Upper lobe of left lung (tissue), 6 donors: ENCODE data around the gene GINS1. TPM values are rescaled to one million over a fixed set of nuclear protein-coding genes. Genes with fewer than 3 reads are reported as not detected.

Source experiments
- ATAC-seq, 2 donors: fragments of 200-7000 bp; cut with Tn5 transposase; one replicate each; pipeline ENCODE4 v1.9.1; 2022; ENCODE audit warnings: mild to moderate bottlenecking in 2 of 2, moderate library complexity in 2 of 2; ENCODE audit not compliant: low FRiP score in 2 of 2
- DNase-seq, 2 donors: peaks; one replicate each; pipeline ENCODE4 v3.0.0-alpha.2; 2019 to 2020
- H3K27ac ChIP-seq, 4 donors: fragments of 200-600 bp; sonication (generic); one replicate each; pipeline ENCODE4 v1.5.1; 2016 to 2019
- H3K27me3 ChIP-seq, 4 donors: fragments of 200-600 bp; sonication (generic); one replicate each; pipeline ENCODE4 v1.5.1; 2017 to 2019
- H3K36me3 ChIP-seq, 4 donors: fragments of 200-600 bp; sonication (generic); one replicate each; pipeline ENCODE4 v1.5.1; 2016 to 2019
- H3K4me1 ChIP-seq, 4 donors: fragments of 200-600 bp; sonication (generic); one replicate each; pipeline ENCODE4 v1.5.1; 2018 to 2019
- H3K4me3 ChIP-seq, 4 donors: fragments of 200-600 bp; sonication (generic); one replicate each; pipeline ENCODE4 v1.5.1; 2017 to 2019; ENCODE audit warnings: mild to moderate bottlenecking in 2 of 4, moderate library complexity in 1 of 4
- H3K9me3 ChIP-seq, 4 donors: fragments of 200-600 bp; sonication (generic); one replicate each; pipeline ENCODE4 v1.5.1; 2018 to 2019
- CTCF ChIP-seq, 6 experiments: fragments of 450-650 bp in 4 of 6; fragments of 200-600 bp in 2 of 6; sonication (generic) in 2 of 6; IDR thresholded peaks; one replicate each; pipeline ENCODE4 v1.5.1; 2016 to 2019; ENCODE audit warnings: antibody characterized with exemption in 6 of 6
- EP300 ChIP-seq, 4 donors: sonication (generic); formaldehyde crosslinking; IDR thresholded peaks; one replicate each; pipeline ENCODE4 v1.5.1; 2017; ENCODE audit warnings: antibody characterized with exemption in 4 of 4, control low read depth in 2 of 4
- POLR2A ChIP-seq, 4 donors: fragments of 450-650 bp; IDR thresholded peaks; one replicate each; pipeline ENCODE4 v1.5.1; 2016 to 2017; ENCODE audit warnings: antibody characterized with exemption in 4 of 4, mild to moderate bottlenecking in 2 of 4
- POLR2AphosphoS5 ChIP-seq, 2 donors: sonication (generic); formaldehyde crosslinking; IDR thresholded peaks; one replicate each; pipeline ENCODE4 v1.5.1; 2017; ENCODE audit warnings: antibody characterized with exemption in 2 of 2
- WGBS, 2 donors: methylation state at CpG; one replicate each; pipeline ENCODE4 v1.1.5; 2017 to 2018; 5-methylcytosine and 5-hydroxymethylcytosine counted together
- total RNA-seq, 6 donors: library from RNA; depleted of rRNA in 4 of 6; stranded (reverse); fragments of >200 nt in 4 of 6; gene quantifications; one replicate each; pipeline versions ENCODE4 v1.1.0 to v1.2.1, GENCODE V29; 2016 to 2021
- donor health status: DM: no; HTN: no; CAD: no; lungs with moderate emphysema.
- donor health status: DM: no; HTN: yes; CAD: no; lungs with severe emphysema.

The GINS1 gene
- total RNA-seq, 6 donors from 2014 or later = under 0.01 to 1.8 (median 0.77) TPM

DNA sequence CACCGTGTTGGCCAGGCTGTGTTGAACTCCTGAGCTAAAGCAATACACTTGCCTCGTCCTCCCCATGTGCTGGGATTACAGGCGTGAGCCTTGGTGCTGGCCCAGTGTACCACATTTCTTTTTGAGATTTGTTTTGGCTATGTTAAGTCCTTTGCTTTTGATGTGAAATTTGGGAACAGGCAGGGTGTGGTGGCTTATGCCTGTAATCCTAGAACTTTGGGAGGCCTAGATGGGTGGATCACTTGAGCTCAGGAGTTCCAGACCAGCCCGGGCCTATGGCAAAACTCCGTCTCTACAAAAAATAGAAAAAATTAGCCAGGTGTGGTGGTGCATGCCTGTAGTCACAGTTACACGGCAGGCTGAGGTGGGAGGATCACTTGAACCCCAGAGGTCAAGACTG is 40.2 kb downstream of the GINS1 start:
- no peak overlapping the region for H3K27ac ChIP-seq
- DNase-seq (no peak), ATAC-seq (no peak)
- no peaks in the 10 kb centered on the region for H3K4me1 ChIP-seq
- H3K4me3 ChIP-seq = no peak overlapping the region
- H3K27me3 ChIP-seq = no peaks in the 10 kb centered on the region
- H3K36me3 ChIP-seq = no peaks in the 10 kb centered on the region
- 79 to 81% methylated on average over 6 of the region's 6 CpGs for WGBS, 2 donors
- no peaks in the 10 kb centered on the region for H3K9me3 ChIP-seq
- TF ChIP-seq POLR2AphosphoS5 (IDR thresholded peaks at IDR 0.05) = no peak
- TF ChIP-seq POLR2A (IDR thresholded peaks at IDR 0.05) = no peak
- TF ChIP-seq EP300 (IDR thresholded peaks at IDR 0.05) = no peak
- TF ChIP-seq CTCF (IDR thresholded peaks at IDR 0.05) = no peak

DNA sequence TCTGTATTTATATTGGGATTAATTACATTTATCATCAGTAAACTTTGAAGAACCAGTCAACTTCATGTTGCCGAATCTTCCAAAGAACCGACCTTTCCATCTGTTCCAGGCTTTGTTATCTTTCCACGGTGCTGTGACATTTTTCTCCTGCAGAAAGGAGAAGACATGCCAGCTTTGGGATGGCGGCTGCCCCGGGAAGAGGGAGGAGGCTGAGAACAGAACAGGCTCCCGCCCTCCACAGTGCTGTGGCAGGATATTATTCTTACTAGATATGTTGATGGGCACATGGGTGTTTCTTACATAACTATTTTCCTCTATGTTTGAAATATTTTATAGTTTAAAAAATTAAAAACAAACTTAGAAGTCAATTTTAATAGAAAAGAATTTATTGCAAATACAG is 44.9 kb downstream of the GINS1 start:
- Histone ChIP-seq H3K4me1 (no peaks in the 10 kb centered on the region), H3K27me3 (no peaks in the 10 kb centered on the region), H3K4me3 (no peak overlapping the region), H3K9me3 (no peaks in the 10 kb centered on the region), H3K27ac (no peak overlapping the region), H3K36me3 (peaks cover 0 to 13% (median 2%) of the 10 kb centered on the region in 4 donors)
- no peak for DNase-seq
- TF ChIP-seq POLR2A (IDR thresholded peaks at IDR 0.05) = no peak
- no peak for TF ChIP-seq POLR2AphosphoS5 (IDR thresholded peaks at IDR 0.05)
- TF ChIP-seq EP300 (IDR thresholded peaks at IDR 0.05) = no peak
- no peak for TF ChIP-seq CTCF (IDR thresholded peaks at IDR 0.05)
- WGBS, 2 donors = 84 to 90% methylated on average over 6 of the region's 6 CpGs
- no peak for ATAC-seq

DNA sequence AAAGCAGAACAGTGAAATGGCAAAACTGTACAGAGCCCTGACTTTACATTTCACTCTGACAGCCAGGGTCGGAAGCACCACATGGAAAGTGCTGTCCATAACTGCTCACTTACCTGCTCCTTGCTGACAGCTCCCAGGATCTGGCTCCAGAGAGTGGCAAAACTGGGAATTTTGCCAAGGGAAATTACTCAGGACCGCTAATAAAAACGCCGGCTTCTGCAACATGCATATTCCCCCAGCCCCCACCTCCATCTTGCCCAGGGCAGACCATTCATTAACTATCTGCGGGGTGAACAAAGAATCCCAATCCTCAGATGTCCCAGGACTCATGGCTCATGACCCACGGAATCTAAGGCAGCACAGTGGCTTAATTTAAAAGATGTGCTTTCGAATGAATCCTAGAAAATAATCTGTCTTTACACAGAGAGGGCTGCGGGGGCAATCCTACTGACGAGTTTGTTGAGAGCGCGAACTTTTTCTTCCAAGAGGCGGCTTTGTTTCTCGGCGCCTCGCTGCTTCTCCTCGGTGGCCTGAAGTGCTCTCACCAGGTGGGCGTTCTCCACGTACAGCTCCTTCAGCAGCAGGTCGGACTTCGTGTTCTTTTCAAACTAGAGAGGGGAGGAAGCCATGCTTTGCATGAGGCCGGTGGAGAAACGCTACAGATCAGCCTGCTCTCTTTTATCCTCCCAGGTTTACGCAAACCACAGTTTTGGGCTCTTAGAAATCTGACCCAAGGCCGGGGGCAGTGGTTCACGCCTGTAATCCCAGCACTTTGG is 45.8 kb downstream of the GINS1 start:
- 81 to 83% methylated on average over 23 to 25 of the region's 25 CpGs for WGBS, 2 donors
- H3K4me3 ChIP-seq = no peak overlapping the region
- H3K4me1 ChIP-seq = no peaks in the 10 kb centered on the region
- peaks cover 0 to 13% (median 2%) of the 10 kb centered on the region in 4 donors for H3K36me3 ChIP-seq
- no peaks in the 10 kb centered on the region for H3K9me3 ChIP-seq
- DNase-seq (no peak), ATAC-seq (no peak)
- TF ChIP-seq CTCF (IDR thresholded peaks at IDR 0.05) (no peak), EP300 (IDR thresholded peaks at IDR 0.05) (no peak), POLR2A (IDR thresholded peaks at IDR 0.05) (no peak), POLR2AphosphoS5 (IDR thresholded peaks at IDR 0.05) (no peak)
- no peaks in the 10 kb centered on the region for H3K27me3 ChIP-seq
- H3K27ac ChIP-seq = no peak overlapping the region

DNA sequence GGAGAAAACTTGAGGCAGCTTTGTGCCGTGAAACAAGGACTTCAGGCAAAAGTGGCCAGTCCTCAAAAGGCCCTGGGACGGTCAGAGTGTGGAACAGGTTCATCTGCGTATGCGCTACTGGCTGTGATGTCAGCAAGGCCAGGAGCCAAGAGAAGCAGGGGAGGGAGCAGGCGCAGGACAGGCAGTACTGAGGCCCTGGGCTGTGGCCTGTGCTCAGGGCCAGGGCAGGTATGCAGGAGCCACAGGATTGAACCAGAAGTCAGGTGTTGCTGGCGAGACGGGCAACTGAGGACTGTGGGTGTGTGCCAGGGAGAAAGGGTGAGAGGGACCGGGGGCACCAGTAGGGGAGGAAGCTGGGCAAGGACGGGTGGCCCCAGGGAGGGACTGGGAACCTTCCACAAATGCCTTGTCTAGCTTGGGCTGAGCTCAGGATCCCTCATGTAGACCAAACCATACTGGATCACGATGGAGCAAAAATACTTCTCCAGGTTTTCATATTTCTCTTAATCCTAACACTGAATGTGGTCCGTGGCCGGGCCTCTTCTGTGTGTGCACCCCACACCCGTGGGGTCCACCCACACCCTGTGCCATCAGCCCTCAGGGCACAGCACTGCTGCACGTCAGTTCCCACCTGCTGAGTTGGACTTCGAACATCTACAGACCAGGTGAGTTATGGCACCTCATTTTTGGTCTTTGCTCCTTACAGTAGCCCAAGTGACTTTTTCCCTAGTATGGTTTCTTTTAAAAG is 46.9 kb downstream of the GINS1 start:
- H3K9me3 ChIP-seq = no peaks in the 10 kb centered on the region
- no peak overlapping the region for H3K27ac ChIP-seq
- no peaks in the 10 kb centered on the region for H3K27me3 ChIP-seq
- no peaks in the 10 kb centered on the region for H3K4me1 ChIP-seq
- 88 to 92% methylated on average over 15 of the region's 15 CpGs for WGBS, 2 donors
- ATAC-seq (peak in 1 of 2 donors; percentile 24), DNase-seq (no peak)
- H3K4me3 ChIP-seq = no peak overlapping the region
- peaks cover 0 to 13% (median 2%) of the 10 kb centered on the region in 4 donors for H3K36me3 ChIP-seq
- no peak for TF ChIP-seq CTCF (IDR thresholded peaks at IDR 0.05)
- no peak for TF ChIP-seq POLR2AphosphoS5 (IDR thresholded peaks at IDR 0.05)
- no peak for TF ChIP-seq POLR2A (IDR thresholded peaks at IDR 0.05)
- TF ChIP-seq EP300 (IDR thresholded peaks at IDR 0.05) = no peak
